SK-N-SH treated with all-trans-retinoic acid at 6 μM for 48 hours (cell line): ENCODE measurements around the gene CFAP97D1.

Source experiments
- ATAC-seq: fragments of 200-7000 bp; cut with Tn5 transposase; 3 replicates; pipeline ENCODE4 v1.9.1; 2020; ENCODE audit warnings: mild to moderate bottlenecking, moderate library complexity
- ARNTL ChIP-seq: fragments of 450-650 bp; formaldehyde crosslinking; IDR thresholded peaks from 2 replicates; pipeline ENCODE4 v1.5.0; 2020; ENCODE audit warnings: low read depth, mild to moderate bottlenecking, moderate library complexity, borderline replicate concordance
- BACH2 ChIP-seq: fragments of 250-450 bp; sonication (Bioruptor Pico); IDR thresholded peaks from 2 replicates; pipeline ENCODE4 v1.9.0; 2021; ENCODE audit warnings: mild to moderate bottlenecking, borderline replicate concordance
- CSDC2 ChIP-seq: fragments of 250-450 bp; sonication (Bioruptor Pico); IDR thresholded peaks from 2 replicates; pipeline ENCODE4 v1.5.0; 2020; ENCODE audit warnings: mild to moderate bottlenecking, moderate library complexity
- ESRRG ChIP-seq: fragments of 250-450 bp; sonication (Bioruptor Pico); IDR thresholded peaks from 2 replicates; pipeline ENCODE4 v1.6.1; 2021; ENCODE audit warnings: mild to moderate bottlenecking
- GLIS3 ChIP-seq: fragments of 250-450 bp; sonication (Bioruptor Pico); IDR thresholded peaks from 2 replicates; pipeline ENCODE4 v1.5.0; 2020; ENCODE audit warnings: mild to moderate bottlenecking, moderate library complexity
- ISL1 ChIP-seq: fragments of 250-450 bp; sonication (Bioruptor Pico); IDR thresholded peaks from 2 replicates; pipeline ENCODE4 v2.1.2; 2022; ENCODE audit warnings: mild to moderate bottlenecking, moderate library complexity
- OSR1 ChIP-seq: fragments of 250-450 bp; sonication (Bioruptor Pico); IDR thresholded peaks from 2 replicates; pipeline ENCODE4 v1.8.0; 2022; ENCODE audit warnings: moderate library complexity, mild to moderate bottlenecking, inconsistent platforms
- PPARA ChIP-seq: fragments of 250-450 bp; sonication (Bioruptor Pico); IDR thresholded peaks from 2 replicates; pipeline ENCODE4 v1.5.0; 2020; ENCODE audit warnings: mild to moderate bottlenecking, borderline replicate concordance
- RARB ChIP-seq: fragments of 250-450 bp; sonication (Bioruptor Pico); IDR thresholded peaks from 2 replicates; pipeline ENCODE4 v1.8.0; 2021; ENCODE audit warnings: mild to moderate bottlenecking, moderate library complexity
- SNAI2 ChIP-seq: fragments of 250-450 bp; sonication (Bioruptor Pico); IDR thresholded peaks from 2 replicates; pipeline ENCODE4 v1.5.0; 2020; ENCODE audit warnings: mild to moderate bottlenecking, moderate library complexity
- TCF4 ChIP-seq: fragments of 250-450 bp; sonication (Bioruptor Pico); IDR thresholded peaks from 2 replicates; pipeline ENCODE4 v1.8.0; 2021; ENCODE audit warnings: mild to moderate bottlenecking, moderate library complexity, borderline replicate concordance
- TOX ChIP-seq: fragments of 250-450 bp; sonication (Bioruptor Pico); IDR thresholded peaks from 2 replicates; pipeline ENCODE4 v1.8.0; 2021; ENCODE audit warnings: mild to moderate bottlenecking, moderate library complexity, borderline replicate concordance
- ZC3H10 ChIP-seq: fragments of 250-450 bp; sonication (Bioruptor Pico); IDR thresholded peaks from 2 replicates; pipeline ENCODE4 v1.5.1; 2021; ENCODE audit warnings: mild to moderate bottlenecking, moderate library complexity
- ZFP3 ChIP-seq: fragments of 250-450 bp; sonication (Bioruptor Pico); IDR thresholded peaks from 2 replicates; pipeline ENCODE4 v1.5.0; 2020; ENCODE audit warnings: mild to moderate bottlenecking, moderate library complexity
- ZNF565 ChIP-seq: fragments of 450-650 bp; formaldehyde crosslinking; conservative IDR thresholded peaks from 2 replicates; pipeline ENCODE4 v1.5.0; 2020; ENCODE audit warnings: low read depth, mild to moderate bottlenecking, moderate library complexity
- ZNF70 ChIP-seq: fragments of 450-650 bp; formaldehyde crosslinking; IDR thresholded peaks from 2 replicates; pipeline ENCODE4 v1.5.0; 2020; ENCODE audit warnings: mild to moderate bottlenecking, moderate library complexity
- ZNF8 ChIP-seq: fragments of 450-650 bp; formaldehyde crosslinking; IDR thresholded peaks from 2 replicates; pipeline ENCODE4 v1.5.0; 2020; ENCODE audit warnings: mild to moderate bottlenecking, moderate library complexity
- TF ChIP-seq, protein P1 (sequence below): fragments of 250-450 bp; sonication (Bioruptor Pico); IDR thresholded peaks from 2 replicates; pipeline ENCODE4 v1.5.0; 2020; ENCODE audit warnings: mild to moderate bottlenecking, moderate library complexity
- TF ChIP-seq, protein P2 (sequence below): fragments of 250-450 bp; sonication (Bioruptor Pico); IDR thresholded peaks from 2 replicates; pipeline ENCODE4 v1.8.0; 2020; ENCODE audit warnings: mild to moderate bottlenecking, moderate library complexity, borderline replicate concordance
- TF ChIP-seq, protein P3 (sequence below): fragments of 250-450 bp; sonication (Bioruptor Pico); IDR thresholded peaks from 2 replicates; pipeline ENCODE4 v1.5.1; 2020; ENCODE audit warnings: low read depth, mild to moderate bottlenecking, moderate library complexity
- TF ChIP-seq, protein P4 (sequence below): fragments of 250-450 bp; sonication (Bioruptor Pico); IDR thresholded peaks from 2 replicates; pipeline ENCODE4 v1.8.0; 2021; ENCODE audit warnings: low read depth, mild to moderate bottlenecking, moderate library complexity, borderline replicate concordance

Gene CFAP97D1

DNA sequence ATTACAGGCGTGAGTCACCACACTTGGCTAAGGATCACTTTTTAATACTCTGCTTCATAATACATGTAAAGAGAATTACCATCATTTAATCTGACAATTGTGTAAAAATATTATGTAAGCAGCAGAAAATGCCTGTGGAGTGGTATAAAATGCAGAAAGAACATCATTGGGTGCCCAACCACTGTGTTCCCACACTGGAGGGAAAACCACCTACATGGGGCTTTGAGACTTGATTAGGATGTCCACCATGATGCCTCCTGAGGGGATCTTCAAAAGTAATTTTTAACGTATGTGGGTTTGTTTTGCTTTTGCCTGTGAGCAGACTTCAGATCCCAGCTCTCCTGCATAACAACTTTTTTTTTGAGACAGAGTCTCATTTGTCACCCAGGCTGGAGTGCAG is 18.8 kb downstream of the CFAP97D1 start:
- TF ChIP-seq ZNF565 (CRISPR knock-in tag), result no peak
- TF ChIP-seq ZC3H10 (CRISPR knock-in tag), result no peak
- TF ChIP-seq, protein P1, sequence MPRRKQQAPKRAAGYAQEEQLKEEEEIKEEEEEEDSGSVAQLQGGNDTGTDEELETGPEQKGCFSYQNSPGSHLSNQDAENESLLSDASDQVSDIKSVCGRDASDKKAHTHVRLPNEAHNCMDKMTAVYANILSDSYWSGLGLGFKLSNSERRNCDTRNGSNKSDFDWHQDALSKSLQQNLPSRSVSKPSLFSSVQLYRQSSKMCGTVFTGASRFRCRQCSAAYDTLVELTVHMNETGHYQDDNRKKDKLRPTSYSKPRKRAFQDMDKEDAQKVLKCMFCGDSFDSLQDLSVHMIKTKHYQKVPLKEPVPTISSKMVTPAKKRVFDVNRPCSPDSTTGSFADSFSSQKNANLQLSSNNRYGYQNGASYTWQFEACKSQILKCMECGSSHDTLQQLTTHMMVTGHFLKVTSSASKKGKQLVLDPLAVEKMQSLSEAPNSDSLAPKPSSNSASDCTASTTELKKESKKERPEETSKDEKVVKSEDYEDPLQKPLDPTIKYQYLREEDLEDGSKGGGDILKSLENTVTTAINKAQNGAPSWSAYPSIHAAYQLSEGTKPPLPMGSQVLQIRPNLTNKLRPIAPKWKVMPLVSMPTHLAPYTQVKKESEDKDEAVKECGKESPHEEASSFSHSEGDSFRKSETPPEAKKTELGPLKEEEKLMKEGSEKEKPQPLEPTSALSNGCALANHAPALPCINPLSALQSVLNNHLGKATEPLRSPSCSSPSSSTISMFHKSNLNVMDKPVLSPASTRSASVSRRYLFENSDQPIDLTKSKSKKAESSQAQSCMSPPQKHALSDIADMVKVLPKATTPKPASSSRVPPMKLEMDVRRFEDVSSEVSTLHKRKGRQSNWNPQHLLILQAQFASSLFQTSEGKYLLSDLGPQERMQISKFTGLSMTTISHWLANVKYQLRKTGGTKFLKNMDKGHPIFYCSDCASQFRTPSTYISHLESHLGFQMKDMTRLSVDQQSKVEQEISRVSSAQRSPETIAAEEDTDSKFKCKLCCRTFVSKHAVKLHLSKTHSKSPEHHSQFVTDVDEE (CRISPR knock-in tag), result no peak
- TF ChIP-seq TCF4 (CRISPR knock-in tag), result no peak
- TF ChIP-seq ZFP3 (CRISPR knock-in tag), result no peak
- no peak for TF ChIP-seq GLIS3 (CRISPR knock-in tag)
- TF ChIP-seq BACH2, result no peak
- no peak for TF ChIP-seq ZNF70 (CRISPR knock-in tag)
- TF ChIP-seq ARNTL (CRISPR knock-in tag), result no peak
- no peak for TF ChIP-seq CSDC2 (CRISPR knock-in tag)
- no peak for TF ChIP-seq PPARA (CRISPR knock-in tag)
- no peak for TF ChIP-seq OSR1
- no peak for ATAC-seq

DNA sequence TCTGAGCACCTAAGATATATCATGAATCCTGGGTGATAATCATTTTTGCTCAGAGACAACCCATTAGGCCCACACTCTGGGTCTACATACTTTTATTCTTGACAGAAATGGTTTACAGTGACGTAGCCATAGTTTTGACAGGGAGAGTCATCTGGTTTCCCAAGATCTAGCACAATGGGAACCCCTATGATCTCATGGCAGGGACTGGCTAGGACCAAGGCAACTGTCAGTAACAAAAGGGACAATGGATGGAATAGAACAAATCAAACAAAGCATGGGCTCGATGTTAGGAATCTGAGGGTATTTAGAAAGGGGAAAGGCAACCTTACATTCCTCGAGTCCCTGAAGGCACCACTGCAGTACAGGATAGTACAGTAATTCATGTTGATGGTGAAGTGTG is 20.5 kb downstream of the CFAP97D1 start:
- no peak for ATAC-seq
- no peak for TF ChIP-seq RARB (CRISPR knock-in tag)
- TF ChIP-seq, protein P2, sequence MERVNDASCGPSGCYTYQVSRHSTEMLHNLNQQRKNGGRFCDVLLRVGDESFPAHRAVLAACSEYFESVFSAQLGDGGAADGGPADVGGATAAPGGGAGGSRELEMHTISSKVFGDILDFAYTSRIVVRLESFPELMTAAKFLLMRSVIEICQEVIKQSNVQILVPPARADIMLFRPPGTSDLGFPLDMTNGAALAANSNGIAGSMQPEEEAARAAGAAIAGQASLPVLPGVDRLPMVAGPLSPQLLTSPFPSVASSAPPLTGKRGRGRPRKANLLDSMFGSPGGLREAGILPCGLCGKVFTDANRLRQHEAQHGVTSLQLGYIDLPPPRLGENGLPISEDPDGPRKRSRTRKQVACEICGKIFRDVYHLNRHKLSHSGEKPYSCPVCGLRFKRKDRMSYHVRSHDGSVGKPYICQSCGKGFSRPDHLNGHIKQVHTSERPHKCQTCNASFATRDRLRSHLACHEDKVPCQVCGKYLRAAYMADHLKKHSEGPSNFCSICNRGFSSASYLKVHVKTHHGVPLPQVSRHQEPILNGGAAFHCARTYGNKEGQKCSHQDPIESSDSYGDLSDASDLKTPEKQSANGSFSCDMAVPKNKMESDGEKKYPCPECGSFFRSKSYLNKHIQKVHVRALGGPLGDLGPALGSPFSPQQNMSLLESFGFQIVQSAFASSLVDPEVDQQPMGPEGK, result no peak
- TF ChIP-seq ZNF8 (CRISPR knock-in tag), result no peak
- no peak for TF ChIP-seq ARNTL (CRISPR knock-in tag)
- no peak for TF ChIP-seq TCF4 (CRISPR knock-in tag)
- TF ChIP-seq TOX (CRISPR knock-in tag), result no peak
- TF ChIP-seq, protein P3, sequence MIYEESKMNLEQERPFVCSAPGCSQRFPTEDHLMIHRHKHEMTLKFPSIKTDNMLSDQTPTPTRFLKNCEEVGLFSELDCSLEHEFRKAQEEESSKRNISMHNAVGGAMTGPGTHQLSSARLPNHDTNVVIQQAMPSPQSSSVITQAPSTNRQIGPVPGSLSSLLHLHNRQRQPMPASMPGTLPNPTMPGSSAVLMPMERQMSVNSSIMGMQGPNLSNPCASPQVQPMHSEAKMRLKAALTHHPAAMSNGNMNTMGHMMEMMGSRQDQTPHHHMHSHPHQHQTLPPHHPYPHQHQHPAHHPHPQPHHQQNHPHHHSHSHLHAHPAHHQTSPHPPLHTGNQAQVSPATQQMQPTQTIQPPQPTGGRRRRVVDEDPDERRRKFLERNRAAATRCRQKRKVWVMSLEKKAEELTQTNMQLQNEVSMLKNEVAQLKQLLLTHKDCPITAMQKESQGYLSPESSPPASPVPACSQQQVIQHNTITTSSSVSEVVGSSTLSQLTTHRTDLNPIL, result no peak
- TF ChIP-seq, all 23 proteins: peak for 0

DNA sequence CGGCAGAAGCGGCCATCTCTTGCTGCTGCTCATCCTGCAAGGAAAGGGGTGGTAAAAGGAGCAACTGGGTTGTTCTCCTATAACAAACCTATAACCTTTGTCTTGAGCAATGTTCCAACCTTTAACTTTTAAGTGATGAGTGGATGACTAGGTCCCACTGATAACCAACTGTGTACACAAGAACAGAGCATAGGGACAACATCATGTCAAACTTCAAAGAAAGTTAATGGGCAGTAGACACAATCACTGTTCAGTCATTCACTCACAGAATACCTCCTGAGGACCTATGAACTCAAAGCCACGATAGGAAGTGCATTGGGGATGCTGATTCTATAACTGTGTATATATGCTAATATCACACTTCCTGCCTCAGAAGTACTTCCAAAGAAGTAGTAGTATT is 21.6 kb downstream of the CFAP97D1 start:
- no peak for ATAC-seq

More for the DNA sequence above, 21.6 kb downstream of the CFAP97D1 start:
- no peak for TF ChIP-seq PPARA (CRISPR knock-in tag)
- TF ChIP-seq, protein P1 (CRISPR knock-in tag), result no peak
- TF ChIP-seq, protein P2, result no peak
- TF ChIP-seq TCF4 (CRISPR knock-in tag), result no peak
- no peak for TF ChIP-seq CSDC2 (CRISPR knock-in tag)
- TF ChIP-seq ISL1 (CRISPR knock-in tag), result no peak
- no peak for TF ChIP-seq BACH2
- no peak for TF ChIP-seq OSR1
- no peak for TF ChIP-seq ZFP3 (CRISPR knock-in tag)
- no peak for TF ChIP-seq SNAI2 (CRISPR knock-in tag)
- TF ChIP-seq ESRRG, result no peak
- TF ChIP-seq ARNTL (CRISPR knock-in tag), result no peak
- no peak for TF ChIP-seq ZC3H10 (CRISPR knock-in tag)
- no peak for TF ChIP-seq GLIS3 (CRISPR knock-in tag)
- TF ChIP-seq, protein P3, result no peak
- TF ChIP-seq, protein P4, sequence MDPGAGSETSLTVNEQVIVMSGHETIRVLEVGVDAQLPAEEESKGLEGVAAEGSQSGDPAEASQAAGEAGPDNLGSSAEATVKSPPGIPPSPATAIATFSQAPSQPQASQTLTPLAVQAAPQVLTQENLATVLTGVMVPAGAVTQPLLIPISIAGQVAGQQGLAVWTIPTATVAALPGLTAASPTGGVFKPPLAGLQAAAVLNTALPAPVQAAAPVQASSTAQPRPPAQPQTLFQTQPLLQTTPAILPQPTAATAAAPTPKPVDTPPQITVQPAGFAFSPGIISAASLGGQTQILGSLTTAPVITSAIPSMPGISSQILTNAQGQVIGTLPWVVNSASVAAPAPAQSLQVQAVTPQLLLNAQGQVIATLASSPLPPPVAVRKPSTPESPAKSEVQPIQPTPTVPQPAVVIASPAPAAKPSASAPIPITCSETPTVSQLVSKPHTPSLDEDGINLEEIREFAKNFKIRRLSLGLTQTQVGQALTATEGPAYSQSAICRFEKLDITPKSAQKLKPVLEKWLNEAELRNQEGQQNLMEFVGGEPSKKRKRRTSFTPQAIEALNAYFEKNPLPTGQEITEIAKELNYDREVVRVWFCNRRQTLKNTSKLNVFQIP (CRISPR knock-in tag), result no peak
- no peak for TF ChIP-seq RARB (CRISPR knock-in tag)
